H1 (cell line): Measurements from ENCODE around the gene TCHH.

ENCODE experiments used
- CHD2 ChIP-seq: IDR thresholded peaks from 2 replicates; pipeline ENCODE4 v1.6.1; 2012; ENCODE audit warnings: low read length, improper control_type of control experiment
- CTCF ChIP-seq, 3 experiments: IDR thresholded peaks; 1 replicate in 2 of 3; 2 replicates in 1 of 3; pipeline versions ENCODE4 v1.5.1 to v1.6.1; 2011; ENCODE audit warnings: low read length in 3 of 3, mild to moderate bottlenecking in 3 of 3, inconsistent platforms in 2 of 3, low read depth in 1 of 3, moderate library complexity in 1 of 3; ENCODE audit not compliant: insufficient read depth in 1 of 3; ENCODE audit errors: control extremely low read depth in 1 of 3
- EGR1 ChIP-seq: IDR thresholded peaks from 2 replicates; pipeline ENCODE4 v1.6.1; 2011; ENCODE audit warnings: low read depth, low read length, borderline replicate concordance
- YY1 ChIP-seq: IDR thresholded peaks from 2 replicates; pipeline ENCODE4 v1.6.1; 2011; ENCODE audit warnings: low read depth, mild to moderate bottlenecking, low read length

GRCh38 chr1:152143150-152143887, 28.1 kb upstream of the TCHH start:
- TF ChIP-seq EGR1 (no peak), CTCF (IDR thresholded peaks at IDR 0.05; ENCODE audit: control extremely low read depth in 1 of 3, insufficient read depth in 1 of 3, low read depth in 1 of 3, low read length in 3 of 3) (no peak), CHD2 (no peak), YY1 (no peak)
